ENCODE measurements around the gene DERL2.

- TF ChIP-seq EZH2 (IDR thresholded peaks at IDR 0.05; ENCODE audit: borderline replicate concordance) = no peak
- TF ChIP-seq CTCF (IDR thresholded peaks at IDR 0.05; ENCODE audit: poor library complexity) = no peak
These were observed 39.2 kb downstream of the DERL2 start for GRCh38 chr17:5446786-5447185.
